Mammary epithelial cell (primary cell): ENCODE measurements around the gene PP2D1.

ENCODE experiments used
- EZH2 ChIP-seq: IDR thresholded peaks from 2 replicates; pipeline ENCODE4 v1.6.1; 2012; ENCODE audit warnings: low read length, inconsistent platforms, borderline replicate concordance
- TF ChIP-seq, protein P1 (sequence below), 2 donors: IDR thresholded peaks in 1 of 2; conservative IDR thresholded peaks in 1 of 2; 2 replicates each; pipeline ENCODE4 v1.5.1; 2011 to 2012; ENCODE audit warnings: inconsistent platforms in 2 of 2, low read length in 2 of 2, mild to moderate bottlenecking in 2 of 2, control low read depth in 1 of 2, low read depth in 1 of 2; ENCODE audit not compliant: insufficient read depth in 1 of 2; ENCODE audit errors: extremely low read depth in 1 of 2

DNA sequence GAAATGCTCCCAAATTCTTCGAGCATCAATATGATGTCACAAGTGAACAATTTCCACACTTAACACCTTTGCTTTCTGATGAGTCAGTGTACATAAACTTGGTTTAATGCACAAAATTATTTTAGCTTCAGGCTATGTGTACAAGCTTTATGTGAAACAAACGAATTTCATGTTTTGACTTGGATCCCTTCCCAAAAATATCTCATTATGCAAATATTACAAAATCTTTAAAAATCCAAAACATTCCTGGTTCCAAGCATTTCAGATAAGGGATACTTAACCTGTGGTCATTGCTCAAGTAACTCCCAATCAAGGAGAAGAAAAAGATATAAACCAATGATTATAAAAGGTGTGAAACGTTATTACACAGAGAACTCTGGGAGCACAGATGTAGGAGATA is 40.0 kb downstream of the PP2D1 start:
- TF ChIP-seq, protein P1, sequence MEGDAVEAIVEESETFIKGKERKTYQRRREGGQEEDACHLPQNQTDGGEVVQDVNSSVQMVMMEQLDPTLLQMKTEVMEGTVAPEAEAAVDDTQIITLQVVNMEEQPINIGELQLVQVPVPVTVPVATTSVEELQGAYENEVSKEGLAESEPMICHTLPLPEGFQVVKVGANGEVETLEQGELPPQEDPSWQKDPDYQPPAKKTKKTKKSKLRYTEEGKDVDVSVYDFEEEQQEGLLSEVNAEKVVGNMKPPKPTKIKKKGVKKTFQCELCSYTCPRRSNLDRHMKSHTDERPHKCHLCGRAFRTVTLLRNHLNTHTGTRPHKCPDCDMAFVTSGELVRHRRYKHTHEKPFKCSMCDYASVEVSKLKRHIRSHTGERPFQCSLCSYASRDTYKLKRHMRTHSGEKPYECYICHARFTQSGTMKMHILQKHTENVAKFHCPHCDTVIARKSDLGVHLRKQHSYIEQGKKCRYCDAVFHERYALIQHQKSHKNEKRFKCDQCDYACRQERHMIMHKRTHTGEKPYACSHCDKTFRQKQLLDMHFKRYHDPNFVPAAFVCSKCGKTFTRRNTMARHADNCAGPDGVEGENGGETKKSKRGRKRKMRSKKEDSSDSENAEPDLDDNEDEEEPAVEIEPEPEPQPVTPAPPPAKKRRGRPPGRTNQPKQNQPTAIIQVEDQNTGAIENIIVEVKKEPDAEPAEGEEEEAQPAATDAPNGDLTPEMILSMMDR (conservative IDR thresholded peaks at IDR 0.05 in 1 of 2, IDR thresholded peaks at IDR 0.05 in 1 of 2; ENCODE audit: extremely low read depth in 1 of 2, insufficient read depth in 1 of 2, low read depth in 1 of 2, low read length in 2 of 2): no peak
- no peak for TF ChIP-seq EZH2
